ENCODE data around the gene TTBK1.

DNA sequence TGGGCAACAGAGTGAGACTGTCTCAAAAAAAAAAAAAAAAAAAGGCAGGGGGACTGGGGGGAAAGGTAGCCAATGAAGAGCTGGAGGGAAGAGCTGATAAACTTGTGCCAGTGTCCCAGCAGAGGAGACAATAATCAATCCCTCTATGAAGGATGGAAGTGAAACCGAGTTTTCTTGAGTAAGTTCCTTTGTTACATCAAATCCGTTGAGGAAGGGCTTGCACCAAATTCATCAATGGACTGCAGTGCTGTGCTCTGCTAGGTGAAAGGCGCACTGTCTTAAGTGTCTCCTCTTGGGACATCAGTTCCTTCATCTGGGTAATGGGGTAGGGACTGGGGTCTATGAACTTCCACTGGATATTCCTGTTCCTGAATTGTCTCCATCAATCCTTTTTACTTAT lies 68.4 kb downstream of the TTBK1 start:
- TF ChIP-seq, protein P1, sequence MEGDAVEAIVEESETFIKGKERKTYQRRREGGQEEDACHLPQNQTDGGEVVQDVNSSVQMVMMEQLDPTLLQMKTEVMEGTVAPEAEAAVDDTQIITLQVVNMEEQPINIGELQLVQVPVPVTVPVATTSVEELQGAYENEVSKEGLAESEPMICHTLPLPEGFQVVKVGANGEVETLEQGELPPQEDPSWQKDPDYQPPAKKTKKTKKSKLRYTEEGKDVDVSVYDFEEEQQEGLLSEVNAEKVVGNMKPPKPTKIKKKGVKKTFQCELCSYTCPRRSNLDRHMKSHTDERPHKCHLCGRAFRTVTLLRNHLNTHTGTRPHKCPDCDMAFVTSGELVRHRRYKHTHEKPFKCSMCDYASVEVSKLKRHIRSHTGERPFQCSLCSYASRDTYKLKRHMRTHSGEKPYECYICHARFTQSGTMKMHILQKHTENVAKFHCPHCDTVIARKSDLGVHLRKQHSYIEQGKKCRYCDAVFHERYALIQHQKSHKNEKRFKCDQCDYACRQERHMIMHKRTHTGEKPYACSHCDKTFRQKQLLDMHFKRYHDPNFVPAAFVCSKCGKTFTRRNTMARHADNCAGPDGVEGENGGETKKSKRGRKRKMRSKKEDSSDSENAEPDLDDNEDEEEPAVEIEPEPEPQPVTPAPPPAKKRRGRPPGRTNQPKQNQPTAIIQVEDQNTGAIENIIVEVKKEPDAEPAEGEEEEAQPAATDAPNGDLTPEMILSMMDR (IDR thresholded peaks at IDR 0.05) = no peak
- no peak for TF ChIP-seq POLR2A (IDR thresholded peaks at IDR 0.05)

Data from Peyer's patch (tissue), 4 donors.